GM18511 (cell line): ENCODE results near the gene TNFSF12.
"Not testable (repeated sequence)": the region's sequence is repeated elsewhere in the genome, so short reads cannot be mapped to it uniquely, and the experiment has no call there.

Experiments used
- ATAC-seq: cut with Tn5 transposase; IDR thresholded peaks from one replicate; pipeline ENCODE4 v1.9.1; 2021; ENCODE audit warnings: mild to moderate bottlenecking, moderate library complexity; ENCODE audit not compliant: unreplicated experiment

The TNFSF12 gene

GRCh38 chr17:7583253-7584109, 34.6 kb downstream of the TNFSF12 start, which contains the start of gene MPDU1:
MPDU1 (plus strand) TSS chr17:7583852; CDS start chr17:7583863, 11 bp downstream.
- peak; percentile 75 for ATAC-seq

GRCh38 chr17:7586673-7587419, 38.0 kb downstream of the TNFSF12 start:
- no peak for ATAC-seq

GRCh38 chr17:7587420-7588151, 38.7 kb downstream of the TNFSF12 start:
- ATAC-seq, result no peak

- ATAC-seq, result no peak
These were observed 39.8 kb downstream of the TNFSF12 start for GRCh38 chr17:7588553-7589203.

GRCh38 chr17:7589204-7589868, 40.5 kb downstream of the TNFSF12 start:
- ATAC-seq, result no peak

GRCh38 chr17:7589891-7590691, 41.2 kb downstream of the TNFSF12 start, which contains the start of gene SOX15:
SOX15 (minus strand) TSS chr17:7590094; CDS start chr17:7589676, 418 bp downstream.
- no peak for ATAC-seq

GRCh38 chr17:7590743-7591142, 41.9 kb downstream of the TNFSF12 start:
- no peak for ATAC-seq

- ATAC-seq, result no peak
These were observed 42.7 kb downstream of the TNFSF12 start for GRCh38 chr17:7591596-7591995.

GRCh38 chr17:7592422-7593021, 43.7 kb downstream of the TNFSF12 start:
- ATAC-seq, result no peak

GRCh38 chr17:7593296-7593695, 44.4 kb downstream of the TNFSF12 start:
- no peak for ATAC-seq

GRCh38 chr17:7597561-7597960, 48.7 kb downstream of the TNFSF12 start:
- ATAC-seq, result not testable (repeated sequence)

GRCh38 chr17:7606280-7606679, 57.4 kb downstream of the TNFSF12 start:
- no peak for ATAC-seq
